ENCODE results near the gene TGFBR3. TPM values are rescaled to one million over a fixed set of nuclear protein-coding genes. Genes with fewer than 3 reads are reported as not detected.
A peak's percentile ranks its signal among the peaks of the same experiment; 100 is the strongest.

TGFBR3 gene
- total and polyA plus RNA-seq, 2 of the 13 experiments (the other 11 are each of a cell fraction or from before 2014, with no cell fraction given) = 76.5 to 195 TPM

- no peak for TF ChIP-seq ATF6 (CRISPR knock-in tag; conservative IDR thresholded peaks at IDR 0.05)
- 0 out of 2 replicates have a peak, but pooled peaks have one; percentile 42 for TF ChIP-seq ELF4 (CRISPR knock-in tag; IDR thresholded peaks at IDR 0.05; ENCODE audit: borderline replicate concordance)
- no peak for TF ChIP-seq ZNF839 (CRISPR knock-in tag; IDR thresholded peaks at IDR 0.05; ENCODE audit: borderline replicate concordance)
- no peak for TF ChIP-seq ZBTB34 (CRISPR knock-in tag; IDR thresholded peaks at IDR 0.05)
- TF ChIP-seq ZBTB43 (CRISPR knock-in tag; conservative IDR thresholded peaks at IDR 0.05) = 0 out of 2 replicates have a peak, but pooled peaks have one; percentile 26
- no peak for TF ChIP-seq E2F5 (CRISPR knock-in tag; conservative IDR thresholded peaks at IDR 0.05)
- no peak for TF ChIP-seq ZNF275 (CRISPR knock-in tag; IDR thresholded peaks at IDR 0.05; ENCODE audit: borderline replicate concordance)
- TF ChIP-seq ATF7 (IDR thresholded peaks at IDR 0.05) = no peak
- TF ChIP-seq ATF7 (CRISPR knock-in tag; IDR thresholded peaks at IDR 0.05) = no peak
- no peak for TF ChIP-seq ZSCAN12 (CRISPR knock-in tag; IDR thresholded peaks at IDR 0.05)
- no peak for TF ChIP-seq DZIP1 (CRISPR knock-in tag; IDR thresholded peaks at IDR 0.05)
- TF ChIP-seq AGO1 (IDR thresholded peaks at IDR 0.05; ENCODE audit: low read depth, low read length, poor library complexity, severe bottlenecking) = no peak
- TF ChIP-seq POLR2AphosphoS5 (IDR thresholded peaks at IDR 0.05; ENCODE audit: low read depth, low read length) = no peak
- no peak; the same call in 1 of the 2 replicates for TF ChIP-seq HNF4G (IDR thresholded peaks at IDR 0.05; ENCODE audit: borderline replicate concordance, low read depth, low read length)
- TF ChIP-seq HNF4G (CRISPR knock-in tag; IDR thresholded peaks at IDR 0.05; ENCODE audit: borderline replicate concordance, low read depth) = no peak
- TF ChIP-seq RFX5 (IDR thresholded peaks at IDR 0.05; ENCODE audit: low read depth, low read length) = no peak
- no peak for TF ChIP-seq CBX5 (CRISPR knock-in tag; IDR thresholded peaks at IDR 0.05; ENCODE audit: borderline replicate concordance)
Observed at GRCh38 chr1:91744953-91745639, 140.9 kb downstream of the TGFBR3 start (continued).
